ENCODE data around the gene TSFM. TPM values are rescaled to one million over a fixed set of nuclear protein-coding genes. Genes with fewer than 3 reads are reported as not detected.

TSFM gene
- total RNA-seq, 4 donors from 2014 or later, result 19.6 to 35.4 (median 29.1) TPM

DNA sequence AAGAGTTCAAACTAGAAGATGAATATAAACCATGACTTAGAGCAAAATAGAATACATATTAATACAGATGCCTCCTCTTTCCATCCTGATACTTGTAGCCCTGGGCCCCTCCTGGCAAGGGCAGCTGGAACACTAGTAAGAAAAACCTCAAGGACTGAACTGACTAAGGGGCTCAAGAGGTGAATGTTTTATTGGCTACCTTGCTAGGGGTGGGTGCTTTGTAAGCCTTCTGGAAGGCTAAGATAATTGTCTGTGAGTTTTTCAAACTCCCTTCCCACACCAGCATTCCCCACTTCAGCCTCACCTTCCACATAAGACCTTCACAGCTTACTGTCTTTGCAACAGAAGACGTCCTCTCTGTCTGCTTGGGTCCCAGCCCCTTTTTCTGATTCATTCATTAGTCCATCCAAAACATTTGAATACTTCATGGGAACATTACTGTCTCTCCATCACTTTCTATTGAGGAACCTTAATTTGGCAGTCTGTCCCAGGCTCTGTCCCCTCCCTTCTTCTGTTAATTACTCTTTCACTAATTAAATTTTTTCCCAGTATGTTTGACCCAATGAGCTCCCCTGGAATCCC is 28.7 kb upstream of the TSFM start:
- peak in 1 of 2 donors; percentile 34 for DNase-seq (ENCODE audit: low spot score in 2 of 2)
- no peaks in the 10 kb centered on the region for H3K27me3 ChIP-seq
- H3K9me3 ChIP-seq, result no peaks in the 10 kb centered on the region
- no peak overlapping the region for H3K27ac ChIP-seq
- H3K36me3 ChIP-seq, result peaks cover 20% of the 10 kb centered on the region
- H3K4me3 ChIP-seq, result no peak overlapping the region
- peaks cover 52% of the 10 kb centered on the region for H3K4me1 ChIP-seq
- WGBS, result 22% methylated on average over 1 of the region's 1 CpG
- TF ChIP-seq POLR2A (IDR thresholded peaks at IDR 0.05) (no peak), POLR2AphosphoS5 (IDR thresholded peaks at IDR 0.05) (no peak), EP300 (IDR thresholded peaks at IDR 0.05) (no peak)
- TF ChIP-seq, protein P1, sequence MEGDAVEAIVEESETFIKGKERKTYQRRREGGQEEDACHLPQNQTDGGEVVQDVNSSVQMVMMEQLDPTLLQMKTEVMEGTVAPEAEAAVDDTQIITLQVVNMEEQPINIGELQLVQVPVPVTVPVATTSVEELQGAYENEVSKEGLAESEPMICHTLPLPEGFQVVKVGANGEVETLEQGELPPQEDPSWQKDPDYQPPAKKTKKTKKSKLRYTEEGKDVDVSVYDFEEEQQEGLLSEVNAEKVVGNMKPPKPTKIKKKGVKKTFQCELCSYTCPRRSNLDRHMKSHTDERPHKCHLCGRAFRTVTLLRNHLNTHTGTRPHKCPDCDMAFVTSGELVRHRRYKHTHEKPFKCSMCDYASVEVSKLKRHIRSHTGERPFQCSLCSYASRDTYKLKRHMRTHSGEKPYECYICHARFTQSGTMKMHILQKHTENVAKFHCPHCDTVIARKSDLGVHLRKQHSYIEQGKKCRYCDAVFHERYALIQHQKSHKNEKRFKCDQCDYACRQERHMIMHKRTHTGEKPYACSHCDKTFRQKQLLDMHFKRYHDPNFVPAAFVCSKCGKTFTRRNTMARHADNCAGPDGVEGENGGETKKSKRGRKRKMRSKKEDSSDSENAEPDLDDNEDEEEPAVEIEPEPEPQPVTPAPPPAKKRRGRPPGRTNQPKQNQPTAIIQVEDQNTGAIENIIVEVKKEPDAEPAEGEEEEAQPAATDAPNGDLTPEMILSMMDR (IDR thresholded peaks at IDR 0.05), result no peak

DNA sequence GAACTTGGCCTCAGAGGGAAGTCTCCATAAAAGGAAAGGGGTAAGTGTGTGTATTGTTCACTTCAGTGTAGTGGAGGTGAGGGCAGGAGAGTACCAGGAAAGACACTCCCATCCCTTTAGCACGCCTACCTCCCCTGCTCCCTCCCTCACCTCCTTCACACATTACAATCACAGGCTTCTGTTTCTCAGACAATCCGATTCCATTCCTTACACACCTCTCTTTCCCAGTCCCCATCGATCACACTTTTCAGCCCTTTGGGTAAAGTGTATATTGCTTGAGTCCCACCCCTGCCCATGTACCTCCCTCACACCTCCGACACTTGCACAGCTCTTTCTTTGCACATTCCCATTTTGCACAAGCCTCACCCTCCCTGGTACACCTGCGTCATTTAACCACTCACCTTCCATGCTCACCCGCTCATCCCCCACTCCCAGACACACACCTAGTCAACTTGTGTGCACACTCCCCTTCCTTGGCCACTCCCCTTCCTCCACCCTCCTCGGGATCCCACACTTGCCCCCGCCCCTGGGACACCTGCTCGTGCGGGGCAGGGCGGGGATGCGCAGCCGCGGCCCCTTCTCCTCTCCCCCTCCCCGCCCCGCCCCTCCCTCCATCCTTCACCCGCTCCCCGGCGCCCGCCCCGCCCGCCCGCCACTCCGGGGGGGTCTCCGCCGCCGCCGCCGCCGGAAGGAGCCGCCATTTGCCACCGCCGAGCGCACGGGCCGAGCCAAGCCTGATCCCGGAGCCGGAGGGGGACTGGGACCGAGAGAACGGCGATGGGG is 28.0 kb upstream of the TSFM start, which contains the start of gene MARCHF9:
MARCHF9 (plus strand) TSS at position 693 of the 783 bp plus-strand sequence. CDS start 426 bp downstream, outside the sequence.
- H3K36me3 ChIP-seq, result peaks cover 19% of the 10 kb centered on the region
- H3K9me3 ChIP-seq, result no peaks in the 10 kb centered on the region
- peak in 1 of 2 donors; percentile 87 for DNase-seq (ENCODE audit: low spot score in 2 of 2)
- peaks cover 52% of the 10 kb centered on the region for H3K4me1 ChIP-seq
- under 1% methylated on average over 14 of the region's 41 CpGs for WGBS
- no peaks in the 10 kb centered on the region for H3K27me3 ChIP-seq
- peak within 1 kb of the TSS; percentile 85 for H3K4me3 ChIP-seq
- peak within 1 kb of the TSS; percentile 63 for H3K27ac ChIP-seq
- TF ChIP-seq, protein P1 (IDR thresholded peaks at IDR 0.05), result no peak

DNA sequence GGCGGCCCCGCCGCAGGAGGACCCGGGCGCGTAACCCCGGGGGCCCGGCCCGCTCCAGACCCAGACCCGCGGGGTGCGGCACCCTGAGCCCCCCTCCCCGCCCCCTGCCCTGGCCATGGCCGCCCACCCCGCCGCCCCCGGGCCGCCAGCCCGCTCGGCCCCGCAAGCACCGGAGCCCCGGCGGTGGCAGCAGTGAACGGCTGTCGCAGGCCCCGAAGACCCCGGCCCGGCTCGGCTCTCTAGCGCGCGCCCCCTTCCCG is 27.5 kb upstream of the TSFM start:
- TF ChIP-seq, protein P1 (IDR thresholded peaks at IDR 0.05), result no peak
- no peak for TF ChIP-seq EP300 (IDR thresholded peaks at IDR 0.05)
- no peak for TF ChIP-seq POLR2AphosphoS5 (IDR thresholded peaks at IDR 0.05)
- no peak for TF ChIP-seq POLR2A (IDR thresholded peaks at IDR 0.05)
- no peaks in the 10 kb centered on the region for H3K27me3 ChIP-seq
- peak overlapping the region; percentile 85 for H3K4me3 ChIP-seq
- peak overlapping the region; percentile 63 for H3K27ac ChIP-seq
- H3K9me3 ChIP-seq, result no peaks in the 10 kb centered on the region
- peaks cover 19% of the 10 kb centered on the region for H3K36me3 ChIP-seq
- peaks cover 52% of the 10 kb centered on the region for H3K4me1 ChIP-seq
- no CpG with 5 or more reads among the region's 34 CpGs for WGBS
- DNase-seq (ENCODE audit: low spot score in 2 of 2), result no peak

DNA sequence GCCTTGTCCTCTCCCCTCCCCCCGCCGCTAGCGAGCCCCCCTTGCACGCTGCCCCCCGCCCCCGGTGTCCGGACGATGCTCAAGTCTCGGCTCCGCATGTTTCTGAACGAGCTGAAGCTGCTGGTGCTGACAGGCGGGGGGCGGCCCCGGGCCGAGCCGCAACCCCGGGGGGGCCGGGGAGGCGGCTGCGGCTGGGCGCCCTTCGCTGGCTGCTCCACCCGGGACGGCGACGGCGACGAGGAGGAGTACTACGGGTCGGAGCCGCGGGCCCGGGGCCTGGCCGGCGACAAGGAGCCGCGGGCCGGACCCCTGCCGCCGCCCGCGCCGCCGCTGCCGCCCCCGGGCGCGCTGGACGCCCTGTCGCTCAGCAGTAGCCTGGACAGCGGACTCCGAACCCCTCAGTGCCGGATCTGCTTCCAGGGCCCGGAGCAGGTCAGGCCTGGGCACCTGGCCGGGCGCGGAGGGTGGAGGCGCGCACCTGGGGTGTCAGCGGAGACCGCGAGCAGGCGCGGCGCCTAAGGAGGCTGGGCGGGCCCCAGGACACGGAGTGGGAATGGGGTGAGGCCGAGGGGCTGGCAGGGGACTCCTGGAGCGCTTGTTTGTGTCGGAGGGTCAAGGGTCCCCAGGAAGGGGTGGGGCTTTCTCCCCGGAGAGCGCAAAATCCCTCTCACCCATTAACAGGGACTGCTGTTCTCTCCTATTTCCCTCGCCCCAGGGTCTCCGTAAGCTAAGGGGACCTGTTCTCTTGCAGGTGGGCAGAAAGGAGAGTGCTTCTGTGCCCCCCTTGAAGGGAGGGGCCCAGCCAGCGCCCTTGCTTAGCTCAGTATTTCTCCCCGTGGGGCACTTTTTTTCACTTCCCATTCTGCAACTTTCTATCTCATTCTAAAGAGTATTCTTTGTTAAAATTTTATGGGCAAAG is 26.9 kb upstream of the TSFM start:
- 10% methylated on average over 9 of the region's 76 CpGs for WGBS
- peak in 1 of 2 donors; percentile 77 for DNase-seq (ENCODE audit: low spot score in 2 of 2)
- H3K36me3 ChIP-seq, result peaks cover 16% of the 10 kb centered on the region
- H3K27ac ChIP-seq, result peak overlapping the region; percentile 63
- H3K4me3 ChIP-seq, result peak overlapping the region; percentile 85
- peaks cover 50% of the 10 kb centered on the region for H3K4me1 ChIP-seq
- no peaks in the 10 kb centered on the region for H3K27me3 ChIP-seq
- no peaks in the 10 kb centered on the region for H3K9me3 ChIP-seq
- TF ChIP-seq, protein P1 (IDR thresholded peaks at IDR 0.05), result no peak
- no peak for TF ChIP-seq POLR2AphosphoS5 (IDR thresholded peaks at IDR 0.05)
- no peak for TF ChIP-seq EP300 (IDR thresholded peaks at IDR 0.05)
- no peak for TF ChIP-seq POLR2A (IDR thresholded peaks at IDR 0.05)

Data from suprapubic skin (tissue), 4 donors.